Astrocyte of the spinal cord (primary cell): ENCODE data around the gene KRT75.

ENCODE experiments used
- DNase-seq: peaks from one replicate; pipeline ENCODE4 v3.0.0; 2011; ENCODE audit warnings: low read depth, low spot score
- H3K4me3 ChIP-seq: 2 replicates; pipeline ENCODE4 v1.5.1; 2011; ENCODE audit warnings: low read depth, mild to moderate bottlenecking, low read length, moderate library complexity
- CTCF ChIP-seq: IDR thresholded peaks from 2 replicates; pipeline ENCODE4 v1.5.1; 2012; ENCODE audit warnings: low read depth, mild to moderate bottlenecking, low read length, inconsistent platforms
- in situ Hi-C: cut with HindIII; loops from 2 replicates; pipeline ENCODE4 v1.10.0; 2017; ENCODE audit warnings: low sequenced_read_pairs

KRT75 gene

GRCh38 chr12:52403561-52403960 is 30.6 kb downstream of the KRT75 start:
- no peak for DNase-seq
- in situ Hi-C loops = no loop called here
- no peak for TF ChIP-seq CTCF
- H3K4me3 ChIP-seq = no peak overlapping the region

- in situ Hi-C loops = no loop called here
- DNase-seq = no peak
- TF ChIP-seq CTCF = no peak
- no peak overlapping the region for H3K4me3 ChIP-seq
Observed at GRCh38 chr12:52402873-52403540, 31.2 kb downstream of the KRT75 start.

GRCh38 chr12:52402377-52402776 is 31.8 kb downstream of the KRT75 start:
- in situ Hi-C loops = no loop called here
- TF ChIP-seq CTCF = no peak
- no peak for DNase-seq
- H3K4me3 ChIP-seq = no peak overlapping the region

- DNase-seq = no peak
- in situ Hi-C loops = no loop called here
- no peak overlapping the region for H3K4me3 ChIP-seq
- no peak for TF ChIP-seq CTCF
Observed at GRCh38 chr12:52401926-52402325, 32.2 kb downstream of the KRT75 start.

- no peak overlapping the region for H3K4me3 ChIP-seq
- no peak for DNase-seq
- in situ Hi-C loops = no loop called here
- no peak for TF ChIP-seq CTCF
Observed at GRCh38 chr12:52401526-52401925, 32.6 kb downstream of the KRT75 start.

GRCh38 chr12:52400906-52401305 is 33.3 kb downstream of the KRT75 start:
- DNase-seq = no peak
- H3K4me3 ChIP-seq = no peak overlapping the region
- in situ Hi-C loops = no loop called here

More at GRCh38 chr12:52400906-52401305, 33.3 kb downstream of the KRT75 start:
- no peak for TF ChIP-seq CTCF
